GM19438 (cell line): Measurements from ENCODE around the gene PARL.

ENCODE experiments used
- ATAC-seq: cut with Tn5 transposase; IDR thresholded peaks from one replicate; pipeline ENCODE4 v1.9.1; 2021; ENCODE audit warnings: low read depth; ENCODE audit not compliant: unreplicated experiment

The PARL gene

GRCh38 chr3:183818706-183819624 is 65.7 kb downstream of the PARL start:
- ATAC-seq, result no peak

GRCh38 chr3:183818041-183818620 is 66.5 kb downstream of the PARL start:
- no peak for ATAC-seq

GRCh38 chr3:183817639-183818038 is 67.0 kb downstream of the PARL start:
- ATAC-seq, result no peak

GRCh38 chr3:183816681-183817510 is 67.8 kb downstream of the PARL start:
- ATAC-seq, result no peak

- peak; percentile 31 for ATAC-seq
Measured at GRCh38 chr3:183815951-183816475, 68.7 kb downstream of the PARL start.

- peak; percentile 63 for ATAC-seq
Measured at GRCh38 chr3:183815563-183815940, 69.1 kb downstream of the PARL start.

GRCh38 chr3:183814240-183814639 is 70.4 kb downstream of the PARL start:
- no peak for ATAC-seq

- no peak for ATAC-seq
Measured at GRCh38 chr3:183812761-183813445, 71.8 kb downstream of the PARL start.

GRCh38 chr3:183811638-183812037 is 73.0 kb downstream of the PARL start:
- ATAC-seq, result no peak

GRCh38 chr3:183810643-183811594 is 73.8 kb downstream of the PARL start:
- ATAC-seq, result no peak

- no peak for ATAC-seq
Measured at GRCh38 chr3:183809270-183809669, 75.4 kb downstream of the PARL start.

- ATAC-seq, result no peak
Measured at GRCh38 chr3:183808355-183808754, 76.3 kb downstream of the PARL start.

- ATAC-seq, result no peak
Measured at GRCh38 chr3:183807881-183808280, 76.8 kb downstream of the PARL start.

- no peak for ATAC-seq
Measured at GRCh38 chr3:183807209-183807728, 77.4 kb downstream of the PARL start.

GRCh38 chr3:183802989-183803388 is 81.7 kb downstream of the PARL start:
- no peak for ATAC-seq

GRCh38 chr3:183801601-183802000 is 83.1 kb downstream of the PARL start:
- ATAC-seq, result no peak

- no peak for ATAC-seq
Measured at GRCh38 chr3:183800243-183800863, 84.3 kb downstream of the PARL start.

- no peak for ATAC-seq
Measured at GRCh38 chr3:183799461-183799860, 85.2 kb downstream of the PARL start.

- no peak for ATAC-seq
Measured at GRCh38 chr3:183797996-183798395, 86.7 kb downstream of the PARL start.
